OCI-LY7 (cell line): ENCODE data around the gene ADD1. TPM values are rescaled to one million over a fixed set of nuclear protein-coding genes. Genes with fewer than 3 reads are reported as not detected.

Experiments
- BruUV-seq: library from RNA; stranded (reverse); fragments of 400-500 nt; replicated peaks from 2 replicates; lab custom pipeline; 2021; lab: Mats Ljungman, UMichigan
- CTCF ChIA-PET: fragments of 300-600 bp; sonication (Branson Sonifier 250); formaldehyde crosslinking; loops from one replicate; lab custom pipeline; 2022; ENCODE audit warnings: antibody characterized with exemption; ENCODE audit not compliant: unreplicated experiment; lab: Charles Lee
- POLR2A ChIA-PET: fragments of 300-600 bp; sonication (Branson Sonifier 250); formaldehyde crosslinking; loops from one replicate; lab custom pipeline; 2022; ENCODE audit warnings: antibody characterized with exemption; lab: Charles Lee
- DNase-seq: peaks from one replicate; pipeline ENCODE4 v3.0.0-alpha.2; 2015; ENCODE audit warnings: low spot score
- H2AFZ ChIP-seq: fragments of 200-600 bp; sonication (generic), shearing (Covaris generic); 2 replicates; pipeline ENCODE4 v1.6.1; 2014; ENCODE audit warnings: mild to moderate bottlenecking, antibody characterized with exemption, low read length, moderate library complexity
- H3K27ac ChIP-seq: fragments of 200-600 bp; sonication (generic); 2 replicates; pipeline ENCODE4 v1.5.1; 2014; ENCODE audit warnings: mixed run types, low read depth, mild to moderate bottlenecking, moderate library complexity, low read length, inconsistent platforms; ENCODE audit not compliant: poor library complexity, severe bottlenecking
- H3K36me3 ChIP-seq: fragments of 200-600 bp; sonication (generic); 2 replicates; pipeline ENCODE4 v1.6.1; 2014; ENCODE audit warnings: mild to moderate bottlenecking, antibody characterized with exemption, low read length, moderate library complexity, mixed read lengths; ENCODE audit not compliant: insufficient read depth
- H3K4me1 ChIP-seq: fragments of 200-600 bp; sonication (generic); 2 replicates; pipeline ENCODE4 v1.5.1; 2014; ENCODE audit warnings: mild to moderate bottlenecking, low read length; ENCODE audit not compliant: insufficient read depth, poor library complexity, severe bottlenecking
- H3K4me2 ChIP-seq: fragments of 200-600 bp; sonication (generic); 2 replicates; pipeline ENCODE4 v1.6.1; 2014; ENCODE audit warnings: mild to moderate bottlenecking, low read length
- H3K4me3 ChIP-seq: fragments of 200-600 bp; sonication (generic); 2 replicates; pipeline ENCODE4 v1.5.1; 2014; ENCODE audit warnings: mild to moderate bottlenecking, low read depth, low read length; ENCODE audit not compliant: poor library complexity, severe bottlenecking
- H3K79me2 ChIP-seq: fragments of 200-600 bp; sonication (generic); 2 replicates; pipeline ENCODE4 v1.6.1; 2016; ENCODE audit warnings: low read depth, mild to moderate bottlenecking, low read length, moderate library complexity, mixed read lengths; ENCODE audit not compliant: insufficient read depth
- H3K9me2 ChIP-seq: fragments of 200-600 bp; sonication (generic); 2 replicates; pipeline ENCODE4 v1.6.1; 2016; ENCODE audit warnings: mild to moderate bottlenecking, low read length, mixed read lengths; ENCODE audit not compliant: insufficient read depth
- H3K9me3 ChIP-seq: fragments of 200-600 bp; sonication (generic); 2 replicates; pipeline ENCODE4 v1.6.1; 2014; ENCODE audit warnings: mild to moderate bottlenecking, mixed run types, low read length, mixed read lengths
- H4K20me1 ChIP-seq: fragments of 200-600 bp; sonication (generic); 2 replicates; pipeline ENCODE4 v1.6.1; 2014; ENCODE audit warnings: mild to moderate bottlenecking, antibody characterized with exemption, low read length, moderate library complexity, mixed read lengths; ENCODE audit not compliant: insufficient read depth
- EZH2phosphoT487 ChIP-seq: fragments of 200-600 bp; sonication (generic); IDR thresholded peaks from 2 replicates; pipeline ENCODE4 v1.6.1; 2018; ENCODE audit warnings: low read depth, borderline replicate concordance, mild to moderate bottlenecking, mixed run types, antibody characterized with exemption, low read length, moderate library complexity, mixed read lengths
- intact Hi-C: fragments of 100-400 bp; cut with micrococcal nuclease; formaldehyde crosslinking; loops from one replicate; pipeline ENCODE4 v1.10.0; 2022; ENCODE audit not compliant: unreplicated experiment
- total RNA-seq, 2 experiments: library from RNA; depleted of rRNA in 1 of 2; stranded (reverse); fragments of >200 nt in 1 of 2; shearing (Covaris generic) in 1 of 2; gene quantifications; 2 replicates each; pipeline ENCODE4 v1.2.3, GENCODE V29; 2014 to 2022
- TF ChIP-seq, protein P1 (sequence below): fragments of 200-600 bp; sonication (generic); conservative IDR thresholded peaks from 2 replicates; pipeline ENCODE4 v1.5.1; 2014; ENCODE audit warnings: mild to moderate bottlenecking, antibody characterized with exemption, low read length, moderate library complexity, mixed read lengths

ADD1 gene
- total RNA-seq, 2 experiments from 2014 or later = 85.3 to 108 TPM

DNA sequence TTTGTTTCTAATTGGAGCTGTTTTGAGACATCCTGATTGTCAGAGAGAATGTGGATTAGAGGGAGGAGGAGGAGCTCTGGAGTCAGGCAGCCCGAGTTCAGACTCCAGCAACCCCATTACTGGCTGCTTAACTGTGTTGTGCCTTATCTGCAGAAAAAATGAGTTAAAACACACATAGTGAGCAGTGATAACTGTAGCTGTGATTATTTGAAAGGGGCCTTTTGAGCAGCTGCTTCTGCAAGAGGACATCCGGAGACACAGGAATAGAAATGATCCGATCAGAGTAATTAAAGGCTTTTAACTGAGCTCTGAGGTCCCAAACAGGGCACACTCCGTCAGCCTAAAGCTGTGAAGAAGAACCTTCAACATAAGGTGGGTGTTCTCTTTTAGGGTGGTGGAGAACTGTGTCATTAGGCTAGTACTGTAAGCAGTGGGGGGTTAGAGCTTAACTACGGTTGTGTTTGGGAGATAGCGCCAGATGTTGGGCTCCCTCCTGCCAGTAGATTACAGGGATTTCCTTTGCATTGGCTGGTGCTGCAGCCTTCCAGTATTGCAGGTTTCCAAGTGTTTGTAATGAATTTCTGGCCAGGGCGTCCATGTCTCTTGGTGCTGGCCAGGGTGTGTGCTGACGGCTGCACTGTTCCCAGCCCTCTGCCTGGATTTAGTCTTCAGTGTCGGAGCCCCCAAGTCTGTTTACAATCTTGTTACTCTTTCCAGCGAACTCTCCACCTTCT, 24.3 kb downstream of the ADD1 start:
- no peak overlapping the region for H2AFZ ChIP-seq
- H3K79me2 ChIP-seq = peaks cover 4% of the 10 kb centered on the region; the same call in 1 of the 2 replicates
- no peaks in the 10 kb centered on the region for H3K9me2 ChIP-seq
- intact Hi-C loops = no loop called here
- no peak overlapping the region for H3K4me3 ChIP-seq
- no peak for TF ChIP-seq EZH2phosphoT487
- TF ChIP-seq, protein P1, sequence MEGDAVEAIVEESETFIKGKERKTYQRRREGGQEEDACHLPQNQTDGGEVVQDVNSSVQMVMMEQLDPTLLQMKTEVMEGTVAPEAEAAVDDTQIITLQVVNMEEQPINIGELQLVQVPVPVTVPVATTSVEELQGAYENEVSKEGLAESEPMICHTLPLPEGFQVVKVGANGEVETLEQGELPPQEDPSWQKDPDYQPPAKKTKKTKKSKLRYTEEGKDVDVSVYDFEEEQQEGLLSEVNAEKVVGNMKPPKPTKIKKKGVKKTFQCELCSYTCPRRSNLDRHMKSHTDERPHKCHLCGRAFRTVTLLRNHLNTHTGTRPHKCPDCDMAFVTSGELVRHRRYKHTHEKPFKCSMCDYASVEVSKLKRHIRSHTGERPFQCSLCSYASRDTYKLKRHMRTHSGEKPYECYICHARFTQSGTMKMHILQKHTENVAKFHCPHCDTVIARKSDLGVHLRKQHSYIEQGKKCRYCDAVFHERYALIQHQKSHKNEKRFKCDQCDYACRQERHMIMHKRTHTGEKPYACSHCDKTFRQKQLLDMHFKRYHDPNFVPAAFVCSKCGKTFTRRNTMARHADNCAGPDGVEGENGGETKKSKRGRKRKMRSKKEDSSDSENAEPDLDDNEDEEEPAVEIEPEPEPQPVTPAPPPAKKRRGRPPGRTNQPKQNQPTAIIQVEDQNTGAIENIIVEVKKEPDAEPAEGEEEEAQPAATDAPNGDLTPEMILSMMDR = no peak
- BruUV-seq = no TSS peak
- no peaks in the 10 kb centered on the region for H3K36me3 ChIP-seq
- no peak overlapping the region for H3K27ac ChIP-seq
- H3K9me3 ChIP-seq = no peaks in the 10 kb centered on the region
- peaks cover 6% of the 10 kb centered on the region for H3K4me1 ChIP-seq
- CTCF ChIA-PET = interaction anchor here (0.8 kb wide), 1 partner anchor 23 kb away, joined by 3 read pairs; no protein-coding TSS in a partner anchor
- H3K4me2 ChIP-seq = no peak overlapping the region
- H4K20me1 ChIP-seq = no peaks in the 10 kb centered on the region
- POLR2A ChIA-PET = interaction anchor here (0.8 kb wide), 1 partner anchor 9 kb away, joined by 3 read pairs; no protein-coding TSS in a partner anchor
- no peak for DNase-seq

DNA sequence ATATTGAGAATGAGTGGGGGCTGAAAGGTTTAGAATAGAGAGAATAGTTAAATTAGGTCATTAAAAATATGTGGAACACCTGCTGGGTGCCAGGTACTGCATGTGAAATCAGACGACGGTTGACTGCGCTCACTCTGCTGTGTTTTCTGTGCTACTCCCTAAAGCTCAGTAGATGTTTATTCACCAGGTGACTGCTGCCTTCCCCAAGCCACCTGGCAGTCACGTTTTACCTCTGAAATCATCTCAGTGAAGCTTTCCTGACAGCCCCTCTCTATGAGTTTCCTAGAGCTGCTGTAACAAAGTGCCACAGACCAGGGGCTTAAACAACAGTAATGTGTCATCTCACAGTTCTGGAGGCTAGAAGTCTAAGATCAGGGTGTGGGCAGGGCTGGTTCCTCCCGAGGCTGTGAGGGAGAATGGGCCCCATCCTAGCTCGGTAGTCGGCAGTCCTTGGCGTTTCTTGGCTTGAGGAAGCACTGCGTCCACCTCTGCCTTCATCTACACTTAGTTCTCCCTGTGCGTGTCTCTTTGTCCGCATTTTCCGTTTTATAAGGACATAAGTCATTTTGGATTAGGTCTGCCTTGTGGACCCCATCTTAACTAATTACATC, 25.3 kb downstream of the ADD1 start:
- no peak for TF ChIP-seq EZH2phosphoT487
- TF ChIP-seq, protein P1 = no peak
- peaks cover 6% of the 10 kb centered on the region for H3K4me1 ChIP-seq
- H3K9me2 ChIP-seq = no peaks in the 10 kb centered on the region
- CTCF ChIA-PET = no interaction called here
- no peaks in the 10 kb centered on the region for H4K20me1 ChIP-seq
- H3K9me3 ChIP-seq = no peaks in the 10 kb centered on the region
- no peak overlapping the region for H3K4me3 ChIP-seq
- H3K36me3 ChIP-seq = no peaks in the 10 kb centered on the region
- no peak for DNase-seq
- H2AFZ ChIP-seq = no peak overlapping the region
- peaks cover 4% of the 10 kb centered on the region; the same call in 1 of the 2 replicates for H3K79me2 ChIP-seq
- no peak overlapping the region for H3K27ac ChIP-seq
- intact Hi-C loops = no loop called here
- POLR2A ChIA-PET = no interaction called here
- BruUV-seq = no TSS peak
- H3K4me2 ChIP-seq = no peak overlapping the region

DNA sequence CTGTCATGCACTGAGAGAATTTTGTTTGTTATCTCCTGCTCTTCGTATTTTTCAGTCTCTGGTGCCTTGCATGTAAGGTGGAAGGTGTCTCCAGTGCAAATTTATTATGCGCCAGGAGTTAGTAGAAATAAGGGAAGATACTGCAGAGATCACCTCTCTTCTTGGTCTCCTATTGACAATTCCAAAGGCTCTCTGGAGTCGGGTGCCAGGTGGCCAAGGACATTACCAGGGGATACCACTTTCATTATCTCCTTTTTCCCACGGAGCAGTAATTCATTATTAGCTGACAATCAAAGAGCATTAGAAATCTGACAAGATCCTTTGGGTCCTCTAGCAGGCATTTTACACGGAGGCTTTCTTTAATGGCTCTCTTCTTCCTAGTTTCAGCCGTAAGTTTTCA, 26.0 kb downstream of the ADD1 start:
- ChIA-PET CTCF (no interaction called here), POLR2A (no interaction called here)
- intact Hi-C loops = no loop called here
- TF ChIP-seq, protein P1 = no peak
- no peak for TF ChIP-seq EZH2phosphoT487
- H3K4me2 ChIP-seq = no peak overlapping the region
- H3K9me3 ChIP-seq = no peaks in the 10 kb centered on the region
- no peak overlapping the region for H3K4me3 ChIP-seq
- no peak overlapping the region for H2AFZ ChIP-seq
- H3K36me3 ChIP-seq = no peaks in the 10 kb centered on the region
- no peaks in the 10 kb centered on the region for H3K9me2 ChIP-seq
- no peak for DNase-seq
- H4K20me1 ChIP-seq = no peaks in the 10 kb centered on the region
- peaks cover 6% of the 10 kb centered on the region for H3K4me1 ChIP-seq
- BruUV-seq = no TSS peak
- H3K27ac ChIP-seq = no peak overlapping the region
- peaks cover 4% of the 10 kb centered on the region; the same call in 1 of the 2 replicates for H3K79me2 ChIP-seq
